GM12891 (cell line): ENCODE data around the gene USP31.
A peak's percentile ranks its signal among the peaks of the same experiment; 100 is the strongest.

Experiments used
- DNase-seq: peaks from one replicate; pipeline ENCODE4 v3.0.0; 2011; ENCODE audit warnings: low spot score; ENCODE audit not compliant: insufficient read length
- FAIRE-seq: peaks from 2 replicates; lab custom pipeline; 2011; peaks lifted over from hg19 to GRCh38; lab: Jason Lieb, UNC
- PAX5 ChIP-seq: IDR thresholded peaks from 2 replicates; pipeline ENCODE4 v1.6.1; 2011; ENCODE audit warnings: low read length, moderate library complexity, mild to moderate bottlenecking; ENCODE audit not compliant: insufficient read depth, severe bottlenecking
- POLR2A ChIP-seq: IDR thresholded peaks from 2 replicates; pipeline ENCODE4 v1.6.1; 2011; ENCODE audit warnings: low read depth, low read length, control low read depth
- POLR2AphosphoS5 ChIP-seq: IDR thresholded peaks from 2 replicates; pipeline ENCODE4 v1.6.1; 2011; ENCODE audit warnings: low read depth, low read length, control low read depth
- POU2F2 ChIP-seq: IDR thresholded peaks from 2 replicates; pipeline ENCODE4 v1.6.1; 2011; ENCODE audit warnings: low read depth, mild to moderate bottlenecking, control low read depth, low read length, moderate library complexity
- SPI1 ChIP-seq: IDR thresholded peaks from 2 replicates; pipeline ENCODE4 v1.6.1; 2011; ENCODE audit warnings: low read depth, low read length, control low read depth
- TAF1 ChIP-seq: IDR thresholded peaks from 2 replicates; pipeline ENCODE4 v1.6.1; 2011; ENCODE audit warnings: low read depth, low read length, control low read depth

USP31 gene

GRCh38 chr16:23125277-23125676 lies 24.0 kb downstream of the USP31 start:
- DNase-seq (no peak), FAIRE-seq (no peak)
- TF ChIP-seq POU2F2 (no peak), POLR2AphosphoS5 (no peak), SPI1 (no peak), TAF1 (no peak), PAX5 (no peak), POLR2A (no peak)

- DNase-seq: no peak
- no peak for TF ChIP-seq POLR2AphosphoS5
- no peak for TF ChIP-seq SPI1
- no peak for TF ChIP-seq PAX5
- TF ChIP-seq POU2F2: no peak
- TF ChIP-seq POLR2A: no peak
- TF ChIP-seq TAF1: no peak
- peak; percentile 35 for FAIRE-seq
Observed at GRCh38 chr16:23124315-23124714, 24.9 kb downstream of the USP31 start.

GRCh38 chr16:23122144-23122543 lies 27.1 kb downstream of the USP31 start:
- no peak for FAIRE-seq
- DNase-seq: no peak
- TF ChIP-seq POLR2AphosphoS5: no peak
- no peak for TF ChIP-seq PAX5
- no peak for TF ChIP-seq POU2F2
- TF ChIP-seq POLR2A: no peak
- no peak for TF ChIP-seq TAF1
- no peak for TF ChIP-seq SPI1

GRCh38 chr16:23121024-23121423 lies 28.2 kb downstream of the USP31 start:
- FAIRE-seq (no peak), DNase-seq (no peak)
- TF ChIP-seq SPI1 (no peak), POU2F2 (no peak), POLR2AphosphoS5 (no peak), PAX5 (no peak), POLR2A (no peak), TAF1 (no peak)

GRCh38 chr16:23120562-23120961 lies 28.7 kb downstream of the USP31 start:
- DNase-seq: no peak
- FAIRE-seq: no peak
- TF ChIP-seq POLR2A: no peak
- no peak for TF ChIP-seq POU2F2
- TF ChIP-seq POLR2AphosphoS5: no peak

GRCh38 chr16:23119570-23119969 lies 29.7 kb downstream of the USP31 start:
- no peak for TF ChIP-seq PAX5
- no peak for TF ChIP-seq POU2F2
- TF ChIP-seq TAF1: no peak
- TF ChIP-seq SPI1: no peak
- no peak for TF ChIP-seq POLR2A
- no peak for TF ChIP-seq POLR2AphosphoS5
- FAIRE-seq: no peak
- no peak for DNase-seq

- FAIRE-seq: no peak
- TF ChIP-seq PAX5 (no peak), POU2F2 (no peak), POLR2AphosphoS5 (no peak)
- DNase-seq: no peak
Observed at GRCh38 chr16:23114131-23114904, 34.9 kb downstream of the USP31 start.

GRCh38 chr16:23113185-23113584 lies 36.1 kb downstream of the USP31 start:
- no peak for FAIRE-seq
- TF ChIP-seq POU2F2 (no peak), PAX5 (no peak), TAF1 (no peak), POLR2A (no peak), POLR2AphosphoS5 (no peak), SPI1 (no peak)
- DNase-seq: no peak

GRCh38 chr16:23110257-23110899 lies 38.9 kb downstream of the USP31 start:
- TF ChIP-seq POLR2AphosphoS5: no peak
- no peak for TF ChIP-seq POU2F2
- DNase-seq: no peak

GRCh38 chr16:23107936-23108335 lies 41.3 kb downstream of the USP31 start:
- TF ChIP-seq SPI1: no peak
- no peak for TF ChIP-seq POLR2A
- TF ChIP-seq POLR2AphosphoS5: no peak
- TF ChIP-seq POU2F2: no peak
- TF ChIP-seq TAF1: no peak
- TF ChIP-seq PAX5: no peak
- no peak for FAIRE-seq
- DNase-seq: no peak

More at GRCh38 chr16:23110257-23110899, 38.9 kb downstream of the USP31 start:
- FAIRE-seq: no peak
